H9 (cell line): Measurements from ENCODE around the gene SHC1. TPM values are rescaled to one million over a fixed set of nuclear protein-coding genes. Genes with fewer than 3 reads are reported as not detected.

Experiments used
- DNase-seq: peaks from one replicate; pipeline ENCODE4 v3.0.0-alpha.2; 2017
- H2AFZ ChIP-seq: one replicate; pipeline ENCODE4 v1.6.1; 2013; ENCODE audit warnings: mild to moderate bottlenecking, low read length, control low read depth, moderate library complexity
- H2AK5ac ChIP-seq: 2 replicates; pipeline ENCODE4 v1.6.1; 2013; ENCODE audit warnings: low read length, control low read depth, mixed read lengths; ENCODE audit not compliant: insufficient read length
- H2BK120ac ChIP-seq: one replicate; pipeline ENCODE4 v1.6.1; 2013; ENCODE audit warnings: low read depth, mild to moderate bottlenecking, low read length, control low read depth, inconsistent platforms; ENCODE audit not compliant: poor library complexity, severe bottlenecking
- H2BK12ac ChIP-seq: 2 replicates; pipeline ENCODE4 v1.6.1; 2013; ENCODE audit warnings: low read length, control low read depth, mixed read lengths, low read depth; ENCODE audit not compliant: insufficient read length
- H2BK15ac ChIP-seq: 2 replicates; pipeline ENCODE4 v1.6.1; 2013; ENCODE audit warnings: low read depth, low read length, control low read depth
- H2BK20ac ChIP-seq: one replicate; pipeline ENCODE4 v1.6.1; 2013; ENCODE audit warnings: low read depth, mild to moderate bottlenecking, low read length, control low read depth, inconsistent platforms; ENCODE audit not compliant: poor library complexity, severe bottlenecking
- H2BK5ac ChIP-seq: 2 replicates; pipeline ENCODE4 v1.6.1; 2013; ENCODE audit warnings: low read length, control low read depth, mixed read lengths; ENCODE audit not compliant: insufficient read length
- H3K14ac ChIP-seq: 2 replicates; pipeline ENCODE4 v1.6.1; 2013; ENCODE audit warnings: low read length, control low read depth; ENCODE audit not compliant: insufficient read depth
- H3K18ac ChIP-seq: 2 replicates; pipeline ENCODE4 v1.6.1; 2013; ENCODE audit warnings: low read depth, mild to moderate bottlenecking, mixed read lengths, low read length, control low read depth; ENCODE audit not compliant: insufficient read length
- H3K23ac ChIP-seq: 2 replicates; pipeline ENCODE4 v1.6.1; 2013; ENCODE audit warnings: low read length, control low read depth, mixed read lengths, low read depth; ENCODE audit not compliant: insufficient read length
- H3K23me2 ChIP-seq: 2 replicates; pipeline ENCODE4 v1.6.1; 2013; ENCODE audit warnings: low read depth, mild to moderate bottlenecking, mixed read lengths, low read length, control low read depth; ENCODE audit not compliant: insufficient read length, poor library complexity, severe bottlenecking
- H3K27ac ChIP-seq: 2 replicates; pipeline ENCODE4 v1.5.1; 2013; ENCODE audit warnings: low read length, control low read depth, mixed read lengths, low read depth; ENCODE audit not compliant: insufficient read length
- H3K27me3 ChIP-seq: 2 replicates; pipeline ENCODE4 v1.6.1; 2013; ENCODE audit warnings: low read length, control low read depth, inconsistent platforms; ENCODE audit not compliant: insufficient read depth
- H3K4ac ChIP-seq: 2 replicates; pipeline ENCODE4 v1.6.1; 2013; ENCODE audit warnings: low read depth, mild to moderate bottlenecking, control low read depth, inconsistent platforms, low read length, moderate library complexity
- H3K4me1 ChIP-seq: 2 replicates; pipeline ENCODE4 v1.6.1; 2013; ENCODE audit warnings: low read length, control low read depth, inconsistent platforms; ENCODE audit not compliant: insufficient read depth
- H3K4me2 ChIP-seq: 2 replicates; pipeline ENCODE4 v1.6.1; 2013; ENCODE audit warnings: low read length, control low read depth, mixed read lengths; ENCODE audit not compliant: insufficient read length, insufficient read depth
- H3K56ac ChIP-seq: 2 replicates; pipeline ENCODE4 v1.6.1; 2013; ENCODE audit warnings: low read depth, mild to moderate bottlenecking, mixed read lengths, low read length, control low read depth; ENCODE audit not compliant: insufficient read length
- H3K79me1 ChIP-seq: 2 replicates; pipeline ENCODE4 v1.6.1; 2013; ENCODE audit warnings: low read depth, mild to moderate bottlenecking, moderate library complexity, low read length, control low read depth, inconsistent platforms; ENCODE audit not compliant: insufficient read depth, poor library complexity, severe bottlenecking
- H3K79me2 ChIP-seq: 2 replicates; pipeline ENCODE4 v1.6.1; 2013; ENCODE audit warnings: low read length, control low read depth, inconsistent platforms; ENCODE audit not compliant: insufficient read depth
- H3K9ac ChIP-seq: 2 replicates; pipeline ENCODE4 v1.6.1; 2013; ENCODE audit warnings: low read length, control low read depth, mixed read lengths; ENCODE audit not compliant: insufficient read length; ENCODE audit errors: extremely low read depth
- H3K9me3 ChIP-seq: one replicate; pipeline ENCODE4 v1.6.1; 2013; ENCODE audit warnings: low read depth, low read length, inconsistent platforms; ENCODE audit not compliant: control insufficient read depth
- H3T11ph ChIP-seq: one replicate; pipeline ENCODE4 v1.6.1; 2013; ENCODE audit warnings: mild to moderate bottlenecking, low read length, control low read depth, inconsistent platforms
- H4K20me1 ChIP-seq: one replicate; pipeline ENCODE4 v1.6.1; 2013; ENCODE audit not compliant: control insufficient read depth, insufficient read length, insufficient read depth
- H4K5ac ChIP-seq: 2 replicates; pipeline ENCODE4 v1.6.1; 2013; ENCODE audit warnings: low read depth, mild to moderate bottlenecking, mixed read lengths, low read length, control low read depth; ENCODE audit not compliant: insufficient read length
- H4K8ac ChIP-seq: replicated peaks from 2 replicates; pipeline ENCODE4 v1.6.1; 2013; ENCODE audit warnings: low read length, control low read depth, mixed read lengths, low read depth; ENCODE audit not compliant: insufficient read length
- H4K91ac ChIP-seq: 2 replicates; pipeline ENCODE4 v1.6.1; 2013; ENCODE audit warnings: low read depth, mild to moderate bottlenecking, moderate library complexity, mixed read lengths, low read length, control low read depth; ENCODE audit not compliant: insufficient read length
- H3K27ac Mint-ChIP-seq, 3 experiments: 2 replicates in 2 of 3; 3 replicates in 1 of 3; pipeline ENCODE4 v1.8.0; 2020 to 2021; ENCODE audit warnings: mixed read lengths in 3 of 3, mild to moderate bottlenecking in 1 of 3, moderate library complexity in 1 of 3
- H3K27me3 Mint-ChIP-seq: 2 replicates; pipeline ENCODE4 v1.8.0; 2021; ENCODE audit warnings: low read depth, mild to moderate bottlenecking, moderate library complexity, mixed read lengths
- H3K36me3 Mint-ChIP-seq, 3 experiments: 2 replicates in 2 of 3; 3 replicates in 1 of 3; pipeline ENCODE4 v1.8.0; 2020 to 2021; ENCODE audit warnings: low read depth in 3 of 3, mixed read lengths in 3 of 3; ENCODE audit not compliant: insufficient read depth in 1 of 3
- H3K4me1 Mint-ChIP-seq, 2 experiments: 2 replicates each; pipeline ENCODE4 v1.8.0; 2020; ENCODE audit warnings: mixed read lengths in 2 of 2
- H3K4me3 Mint-ChIP-seq, 2 experiments: 2 replicates in 1 of 2; 3 replicates in 1 of 2; pipeline ENCODE4 v1.8.0; 2020 to 2021; ENCODE audit warnings: mild to moderate bottlenecking in 2 of 2, mixed read lengths in 2 of 2, moderate library complexity in 1 of 2
- H3K9me3 Mint-ChIP-seq, 2 experiments: 2 replicates in 1 of 2; 3 replicates in 1 of 2; pipeline ENCODE4 v1.8.0; 2020; ENCODE audit warnings: mild to moderate bottlenecking in 2 of 2, mixed read lengths in 2 of 2, moderate library complexity in 1 of 2
- CTCF ChIP-seq: fragments of 200-600 bp; sonication (generic); conservative IDR thresholded peaks from 3 replicates; pipeline ENCODE4 v1.8.0; 2021; ENCODE audit warnings: antibody characterized with exemption, mild to moderate bottlenecking
- WGBS: extraction: QIAGEN DNeasy Blood & Tissue Kit; methylation state at CpG from one replicate; pipeline ENCODE4 v1.1.7; 2013; ENCODE audit warnings: missing lambda C conversion rate, low lambda C conversion rate, mixed read lengths; ENCODE audit not compliant: insufficient read length; ENCODE audit errors: extremely low coverage; 5-methylcytosine and 5-hydroxymethylcytosine counted together
- total RNA-seq: library from RNA; stranded (reverse); gene quantifications from 2 replicates; pipeline ENCODE4 v1.2.1, GENCODE V29; 2021

The SHC1 gene
- total RNA-seq, 1 experiment from 2014 or later: 168 TPM

- peak overlapping the region; percentile 90 for H3K4me2 ChIP-seq
- Mint-ChIP-seq H3K4me3 (peak overlapping the region; percentile 93 to 97), H3K36me3 (no peaks in the 10 kb centered on the region; a peak in 1 of 7 replicates), H3K27ac (peak overlapping the region; percentile 28 to 84 (median 70); a peak in 3 of 7 replicates), H3K4me1 (peaks cover 27 to 40% of the 10 kb centered on the region in 2 experiments), H3K27me3 (peaks cover 3% of the 10 kb centered on the region), H3K9me3 (peaks cover 0 to 2% of the 10 kb centered on the region in 2 experiments; a peak in 2 of 5 replicates)
- no peak overlapping the region for H2AK5ac ChIP-seq
- H2BK15ac ChIP-seq: no peak overlapping the region
- no peaks in the 10 kb centered on the region for H4K20me1 ChIP-seq
- no peak overlapping the region for H4K91ac ChIP-seq
- no peak overlapping the region for H2BK12ac ChIP-seq
- no peak overlapping the region for H4K5ac ChIP-seq
- WGBS: no CpG with 5 or more reads among the region's 43 CpGs
- no peak overlapping the region for H3T11ph ChIP-seq
- no peaks in the 10 kb centered on the region for H3K27me3 ChIP-seq
- H3K18ac ChIP-seq: peak overlapping the region; percentile 65
- no peak overlapping the region for H2BK120ac ChIP-seq
- H3K56ac ChIP-seq: no peak overlapping the region
- TF ChIP-seq CTCF: no peak
- peak; percentile 95 for DNase-seq
- H3K23ac ChIP-seq: no peak overlapping the region
- H3K27ac ChIP-seq: no peak overlapping the region
- H3K79me1 ChIP-seq: no peaks in the 10 kb centered on the region
- H2BK20ac ChIP-seq: no peak overlapping the region
- H3K79me2 ChIP-seq: no peaks in the 10 kb centered on the region; the same call in 1 of the 2 replicates
- H3K4me1 ChIP-seq: peaks cover 5% of the 10 kb centered on the region; the same call in 1 of the 2 replicates
- H3K23me2 ChIP-seq: peaks cover 26% of the 10 kb centered on the region
- no peak overlapping the region for H3K9ac ChIP-seq
- H2AFZ ChIP-seq: no peak overlapping the region
- no peaks in the 10 kb centered on the region for H3K9me3 ChIP-seq
- no peak overlapping the region for H3K14ac ChIP-seq
- H4K8ac ChIP-seq: no peak overlapping the region
- H3K4ac ChIP-seq: no peak overlapping the region
- no peak overlapping the region for H2BK5ac ChIP-seq
These were observed 30.3 kb upstream of the SHC1 start for GRCh38 chr1:155000726-155001424.
